Neural progenitor cell (in vitro differentiated cells): ENCODE results near the gene MYO18B.
A peak's percentile ranks its signal among the peaks of the same experiment; 100 is the strongest.

ENCODE experiments used
- EZH2phosphoT487 ChIP-seq: fragments of 200-600 bp; sonication (generic); IDR thresholded peaks from 2 replicates; pipeline ENCODE4 v1.6.1; 2017; ENCODE audit warnings: antibody characterized with exemption
- TF ChIP-seq, protein P1 (sequence below): fragments of 200-600 bp; sonication (generic); IDR thresholded peaks from 2 replicates; pipeline ENCODE4 v1.5.1; 2017; ENCODE audit warnings: antibody characterized with exemption, mild to moderate bottlenecking

DNA sequence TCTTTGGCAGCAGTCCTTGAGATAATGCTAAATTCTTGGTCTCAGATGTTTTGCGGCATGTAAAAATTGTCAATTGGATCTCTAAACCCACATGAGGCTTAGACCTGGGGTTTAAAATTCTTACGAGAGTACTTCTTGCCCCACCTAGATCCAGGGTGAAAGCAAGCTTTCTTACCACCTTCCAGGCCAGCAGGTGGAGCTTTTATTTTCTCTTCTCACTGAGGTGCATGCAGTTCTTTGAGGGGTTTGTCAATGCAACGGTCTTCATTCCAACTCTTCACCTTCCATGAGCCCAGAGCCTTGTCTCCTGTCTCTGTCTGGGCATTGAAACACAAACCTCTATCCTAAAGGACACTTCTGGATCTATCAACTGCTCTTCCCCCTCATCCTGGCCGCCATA is 154.1 kb downstream of the MYO18B start:
- TF ChIP-seq, protein P1, sequence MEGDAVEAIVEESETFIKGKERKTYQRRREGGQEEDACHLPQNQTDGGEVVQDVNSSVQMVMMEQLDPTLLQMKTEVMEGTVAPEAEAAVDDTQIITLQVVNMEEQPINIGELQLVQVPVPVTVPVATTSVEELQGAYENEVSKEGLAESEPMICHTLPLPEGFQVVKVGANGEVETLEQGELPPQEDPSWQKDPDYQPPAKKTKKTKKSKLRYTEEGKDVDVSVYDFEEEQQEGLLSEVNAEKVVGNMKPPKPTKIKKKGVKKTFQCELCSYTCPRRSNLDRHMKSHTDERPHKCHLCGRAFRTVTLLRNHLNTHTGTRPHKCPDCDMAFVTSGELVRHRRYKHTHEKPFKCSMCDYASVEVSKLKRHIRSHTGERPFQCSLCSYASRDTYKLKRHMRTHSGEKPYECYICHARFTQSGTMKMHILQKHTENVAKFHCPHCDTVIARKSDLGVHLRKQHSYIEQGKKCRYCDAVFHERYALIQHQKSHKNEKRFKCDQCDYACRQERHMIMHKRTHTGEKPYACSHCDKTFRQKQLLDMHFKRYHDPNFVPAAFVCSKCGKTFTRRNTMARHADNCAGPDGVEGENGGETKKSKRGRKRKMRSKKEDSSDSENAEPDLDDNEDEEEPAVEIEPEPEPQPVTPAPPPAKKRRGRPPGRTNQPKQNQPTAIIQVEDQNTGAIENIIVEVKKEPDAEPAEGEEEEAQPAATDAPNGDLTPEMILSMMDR, result peak; percentile 37
- TF ChIP-seq EZH2phosphoT487, result no peak
